DOHH2 (cell line): ENCODE data around the gene MAFB.

ENCODE experiments used
- CTCF ChIP-seq: fragments of 200-600 bp; sonication (generic); IDR thresholded peaks from one replicate; pipeline ENCODE4 v1.5.1; 2014; ENCODE audit warnings: antibody characterized with exemption, mild to moderate bottlenecking, low read depth, low read length; ENCODE audit not compliant: poor library complexity, severe bottlenecking
- EZH2phosphoT487 ChIP-seq: fragments of 200-600 bp; sonication (generic); IDR thresholded peaks from 2 replicates; pipeline ENCODE4 v1.6.1; 2017; ENCODE audit warnings: borderline replicate concordance, mild to moderate bottlenecking, antibody characterized with exemption, low read length, moderate library complexity, mixed read lengths

GRCh38 chr20:40641809-40642208 is 47.2 kb downstream of the MAFB start:
- TF ChIP-seq CTCF (no peak), EZH2phosphoT487 (no peak)
